Activated T-helper 17 cell treated with anti-CD3 and anti-CD28 coated beads, Interleukin-2, amount 50 U/mL, for 72 hours (primary cell): ENCODE data around the gene MT4. TPM values are rescaled to one million over a fixed set of nuclear protein-coding genes. Genes with fewer than 3 reads are reported as not detected.
A peak's percentile ranks its signal among the peaks of the same experiment; 100 is the strongest.

Experiments used
- ATAC-seq: fragments of 150-1000 bp; cut with Tn5 transposase; replicated peaks from 2 replicates; pipeline ENCODE4 v1.10.0; 2021; ENCODE audit warnings: mild to moderate bottlenecking, moderate library complexity
- H3K27ac Mint-ChIP-seq: one replicate; pipeline ENCODE4 v1.8.0; 2022; ENCODE audit warnings: mixed read lengths
- H3K27me3 Mint-ChIP-seq: one replicate; pipeline ENCODE4 v1.8.0; 2022; ENCODE audit warnings: mixed read lengths
- H3K36me3 Mint-ChIP-seq: one replicate; pipeline ENCODE4 v1.8.0; 2022; ENCODE audit warnings: low read depth, mild to moderate bottlenecking, mixed read lengths
- H3K4me1 Mint-ChIP-seq: one replicate; pipeline ENCODE4 v1.8.0; 2022; ENCODE audit warnings: mixed read lengths
- H3K4me3 Mint-ChIP-seq: one replicate; pipeline ENCODE4 v1.8.0; 2022; ENCODE audit warnings: mild to moderate bottlenecking, mixed read lengths
- H3K9me3 Mint-ChIP-seq: one replicate; pipeline ENCODE4 v1.8.0; 2022; ENCODE audit warnings: mixed read lengths
- total RNA-seq, 2 donors: library from RNA; stranded (reverse); gene quantifications; one replicate each; pipeline ENCODE4 v1.2.3, GENCODE V29; 2022

Gene MT4
- total RNA-seq, 2 donors from 2014 or later = not detected

DNA sequence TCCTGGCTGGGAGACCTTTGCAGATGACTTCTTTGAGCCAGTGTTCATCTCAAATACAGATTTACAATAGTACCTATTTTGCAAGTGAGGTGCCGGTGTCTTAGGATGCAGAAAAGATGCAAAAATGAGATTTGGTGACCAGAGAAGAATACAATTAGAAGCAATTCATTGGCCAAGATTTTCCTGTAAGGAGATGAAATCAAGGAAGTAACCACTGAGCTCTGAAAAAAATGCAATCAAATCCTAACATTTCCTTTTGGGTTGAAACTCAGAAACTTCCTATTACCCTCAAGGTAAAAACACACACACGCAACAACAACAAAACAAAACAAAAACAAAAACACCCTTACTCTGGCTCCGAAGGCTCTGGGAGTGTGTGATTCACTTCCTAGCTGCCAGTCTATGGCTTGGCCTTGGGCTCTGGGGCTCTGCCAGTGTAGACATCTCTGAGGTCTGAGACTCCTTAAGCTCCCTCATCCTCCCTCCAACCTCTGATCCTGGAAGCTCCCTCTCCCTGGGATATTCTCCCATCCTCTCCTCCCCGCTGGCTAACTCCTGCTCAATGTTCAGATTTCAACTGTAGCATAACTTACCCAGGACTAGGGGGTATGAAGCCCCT lies 16.8 kb upstream of the MT4 start:
- Mint-ChIP-seq H3K4me3 (no peak overlapping the region), H3K36me3 (no peaks in the 10 kb centered on the region), H3K27me3 (peaks cover 7% of the 10 kb centered on the region), H3K9me3 (no peaks in the 10 kb centered on the region), H3K4me1 (peaks cover 12% of the 10 kb centered on the region), H3K27ac (peak overlapping the region; percentile 85)
- no peak for ATAC-seq

DNA sequence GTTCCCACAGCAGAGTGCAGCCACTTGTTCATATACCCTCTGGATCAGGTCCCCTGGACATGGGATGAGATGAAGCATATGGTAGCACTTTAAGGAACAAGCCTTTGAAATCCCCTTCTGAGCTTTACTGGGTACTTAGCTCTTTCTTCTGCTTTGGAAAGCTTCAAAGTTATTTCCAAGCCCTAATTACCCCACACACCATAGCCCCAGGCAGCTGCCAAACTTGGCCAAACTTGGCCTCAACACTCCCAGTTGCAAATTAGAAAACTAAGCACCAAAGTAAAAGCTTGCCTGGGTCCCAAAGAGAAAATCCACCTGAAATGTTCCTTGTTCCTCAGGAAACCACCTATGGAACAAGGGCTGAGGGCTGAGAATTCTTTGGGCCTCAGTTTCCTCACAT lies 15.7 kb upstream of the MT4 start:
- no peak for ATAC-seq
- H3K4me1 Mint-ChIP-seq = peaks cover 12% of the 10 kb centered on the region

DNA sequence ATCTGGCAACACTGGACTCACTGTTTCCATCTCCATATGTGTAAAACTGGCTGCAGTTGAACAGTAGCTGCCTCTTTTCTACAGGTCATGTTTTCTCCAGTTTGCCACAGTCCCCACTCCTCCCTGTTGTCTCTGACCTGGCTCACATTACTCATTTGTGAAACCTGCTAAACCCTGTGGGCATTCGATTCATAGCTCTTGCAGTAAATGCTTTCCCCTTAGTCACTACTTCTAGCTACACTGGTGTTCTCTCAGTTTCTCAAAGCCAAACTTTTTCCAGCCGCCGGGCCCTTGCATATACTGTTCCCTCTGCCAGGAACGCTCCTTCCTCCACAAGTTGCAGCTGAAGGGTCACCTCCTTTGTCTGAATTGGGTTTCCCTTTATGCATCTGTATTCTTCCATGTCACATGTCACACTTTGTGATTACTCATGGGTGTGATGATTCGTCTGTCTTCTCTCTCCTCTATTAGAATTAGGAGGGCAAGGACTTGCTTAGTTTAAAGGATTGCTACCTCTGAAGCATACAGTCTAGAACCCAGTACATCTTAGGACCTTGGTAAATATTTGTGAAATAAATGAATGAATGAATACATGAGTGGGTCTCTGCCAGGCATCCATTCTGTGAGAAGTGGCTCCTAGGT lies 15.0 kb upstream of the MT4 start:
- peak; percentile 93 for ATAC-seq
- no peak overlapping the region for H3K27ac Mint-ChIP-seq
- no peak overlapping the region for H3K4me3 Mint-ChIP-seq
- H3K27me3 Mint-ChIP-seq = peaks cover 20% of the 10 kb centered on the region
- no peaks in the 10 kb centered on the region for H3K36me3 Mint-ChIP-seq
- H3K9me3 Mint-ChIP-seq = no peaks in the 10 kb centered on the region
- peaks cover 12% of the 10 kb centered on the region for H3K4me1 Mint-ChIP-seq

More for the DNA sequence above, 15.7 kb upstream of the MT4 start:
- no peaks in the 10 kb centered on the region for H3K36me3 Mint-ChIP-seq
- H3K4me3 Mint-ChIP-seq = no peak overlapping the region
- no peaks in the 10 kb centered on the region for H3K9me3 Mint-ChIP-seq
- peaks cover 13% of the 10 kb centered on the region for H3K27me3 Mint-ChIP-seq
- H3K27ac Mint-ChIP-seq = no peak overlapping the region

DNA sequence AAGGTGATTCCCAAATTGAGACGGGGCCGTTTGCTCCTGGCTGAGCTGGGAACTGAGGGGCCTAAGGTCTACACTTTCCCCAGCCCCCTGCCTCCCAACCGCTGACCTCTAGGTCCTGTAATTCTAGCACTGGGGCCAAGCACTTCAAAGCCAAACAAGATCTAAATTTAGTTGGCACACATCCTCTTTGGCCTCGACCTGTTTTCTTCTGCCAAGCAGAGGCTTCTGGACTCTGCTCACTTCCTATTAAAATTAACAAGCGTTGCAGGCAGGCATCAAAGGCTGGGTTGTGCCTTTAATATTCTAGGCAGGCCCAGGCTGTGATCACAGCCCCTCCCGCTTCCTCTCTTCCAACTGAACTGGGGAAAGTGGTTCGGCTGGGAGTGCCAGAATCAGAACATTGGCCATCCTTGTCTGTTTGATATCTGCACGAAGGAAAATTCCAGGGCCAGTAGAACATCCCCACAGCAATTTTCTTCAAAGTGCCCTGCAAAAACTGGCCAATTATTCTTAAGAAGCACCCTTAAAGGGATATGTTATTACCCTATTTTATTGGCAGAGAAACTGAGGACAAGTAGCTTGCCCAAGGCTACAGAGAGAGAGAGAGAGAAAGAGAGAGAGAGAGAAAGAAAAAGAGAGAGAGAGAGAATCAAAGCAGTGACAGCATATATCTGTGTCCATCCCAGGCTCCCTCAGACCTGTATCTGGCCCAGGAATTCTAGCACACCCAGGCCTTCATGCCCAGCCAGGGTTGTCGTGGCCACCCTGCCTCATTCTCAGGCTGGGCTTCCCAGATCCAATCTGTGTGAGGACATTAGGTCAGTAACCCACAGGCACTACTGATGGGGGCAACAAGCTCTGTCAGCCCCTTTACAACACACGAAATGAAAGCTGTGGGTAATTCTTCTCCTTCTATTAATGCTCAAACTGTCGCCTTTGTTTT lies 12.8 kb upstream of the MT4 start:
- peaks cover 21% of the 10 kb centered on the region for H3K27me3 Mint-ChIP-seq
- no peaks in the 10 kb centered on the region for H3K9me3 Mint-ChIP-seq
- H3K4me3 Mint-ChIP-seq = no peak overlapping the region
- ATAC-seq = no peak
- H3K27ac Mint-ChIP-seq = peak overlapping the region; percentile 22
- peaks cover 12% of the 10 kb centered on the region for H3K4me1 Mint-ChIP-seq
- H3K36me3 Mint-ChIP-seq = no peaks in the 10 kb centered on the region

DNA sequence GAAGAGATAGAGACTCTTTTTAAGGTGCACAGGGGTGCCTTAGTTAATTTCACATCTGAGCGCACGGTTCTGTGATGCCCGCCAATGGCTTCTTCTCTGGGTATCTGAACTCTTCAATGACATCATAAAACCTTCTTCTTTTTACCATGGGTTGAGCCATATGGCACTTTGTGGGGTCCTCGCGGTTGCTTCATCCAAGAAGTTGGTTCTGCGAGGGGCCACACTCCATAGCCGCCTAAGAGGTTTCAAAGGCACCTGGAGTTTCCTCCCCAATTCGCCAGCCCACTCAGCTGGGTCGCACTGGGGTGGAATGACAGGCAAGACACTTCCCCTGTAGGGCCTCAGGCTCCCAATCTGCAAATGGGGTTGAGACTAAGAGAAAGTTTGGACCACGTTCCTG lies 10.4 kb upstream of the MT4 start:
- H3K9me3 Mint-ChIP-seq = no peaks in the 10 kb centered on the region

DNA sequence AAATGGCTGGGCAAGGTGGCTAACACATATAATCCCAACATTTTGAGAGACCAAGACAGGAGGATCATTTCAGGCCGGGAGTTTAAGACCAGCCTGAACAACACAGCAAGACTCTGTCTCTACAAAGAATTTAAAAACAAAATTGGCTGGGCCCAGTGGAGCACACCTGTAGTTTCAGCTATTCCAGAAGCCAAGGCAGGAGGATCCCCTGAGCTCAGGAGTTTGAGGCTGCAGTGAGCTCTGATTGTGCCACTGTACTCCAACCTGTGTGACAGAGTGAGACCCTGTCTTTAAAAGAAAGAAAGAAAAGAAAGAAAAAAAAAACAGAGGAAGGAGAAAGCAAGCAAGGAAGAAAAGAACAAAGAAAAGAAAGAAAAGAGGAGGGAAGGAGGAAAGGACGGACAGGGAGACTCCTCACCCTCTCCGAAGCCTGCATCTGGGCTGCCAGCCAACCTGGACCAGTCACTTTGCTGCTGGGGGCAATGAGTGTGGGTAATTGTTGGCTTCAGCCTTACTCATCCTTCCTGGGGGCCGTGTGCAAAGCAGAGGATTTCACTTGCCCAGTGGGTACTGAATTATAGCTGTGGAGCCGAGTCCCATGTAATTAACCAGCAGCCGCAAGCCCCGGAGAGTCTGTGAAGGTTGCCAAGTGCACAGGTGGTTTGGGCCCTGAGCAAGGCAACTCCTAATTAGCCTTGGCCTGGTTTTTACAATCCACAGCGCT lies 6.7 kb upstream of the MT4 start:
- H3K36me3 Mint-ChIP-seq = no peaks in the 10 kb centered on the region
- H3K9me3 Mint-ChIP-seq = no peaks in the 10 kb centered on the region
- no peak overlapping the region for H3K27ac Mint-ChIP-seq
- ATAC-seq = no peak
- H3K4me3 Mint-ChIP-seq = no peak overlapping the region
- H3K27me3 Mint-ChIP-seq = peaks cover 33% of the 10 kb centered on the region
- no peaks in the 10 kb centered on the region for H3K4me1 Mint-ChIP-seq

More for the DNA sequence above, 10.4 kb upstream of the MT4 start:
- Mint-ChIP-seq H3K27ac (no peak overlapping the region), H3K4me3 (no peak overlapping the region), H3K27me3 (peaks cover 30% of the 10 kb centered on the region), H3K4me1 (peaks cover 6% of the 10 kb centered on the region), H3K36me3 (no peaks in the 10 kb centered on the region)
- ATAC-seq = no peak

DNA sequence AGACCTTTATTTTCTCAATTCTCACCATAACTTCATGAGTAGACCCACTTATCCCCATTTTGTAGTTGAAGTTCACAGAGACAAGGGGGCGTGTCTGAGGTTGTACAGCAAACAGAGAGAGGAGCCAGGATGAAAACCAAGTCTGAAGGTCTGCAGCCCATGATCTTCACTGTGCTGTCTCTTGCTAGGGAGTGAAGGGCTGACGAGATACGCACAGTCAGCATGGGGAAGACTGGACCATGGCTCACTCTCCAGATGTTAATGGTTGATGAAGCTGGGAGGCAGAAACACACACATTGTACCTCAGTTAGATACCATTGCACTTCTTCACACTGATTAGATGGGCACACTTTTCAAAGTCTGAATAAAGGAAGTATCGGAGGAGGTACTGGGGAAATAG lies 5.8 kb upstream of the MT4 start:
- no peaks in the 10 kb centered on the region for H3K4me1 Mint-ChIP-seq
- peaks cover 28% of the 10 kb centered on the region for H3K27me3 Mint-ChIP-seq
- H3K4me3 Mint-ChIP-seq = no peak overlapping the region
- H3K9me3 Mint-ChIP-seq = no peaks in the 10 kb centered on the region
- H3K36me3 Mint-ChIP-seq = no peaks in the 10 kb centered on the region
- H3K27ac Mint-ChIP-seq = no peak overlapping the region
- no peak for ATAC-seq

DNA sequence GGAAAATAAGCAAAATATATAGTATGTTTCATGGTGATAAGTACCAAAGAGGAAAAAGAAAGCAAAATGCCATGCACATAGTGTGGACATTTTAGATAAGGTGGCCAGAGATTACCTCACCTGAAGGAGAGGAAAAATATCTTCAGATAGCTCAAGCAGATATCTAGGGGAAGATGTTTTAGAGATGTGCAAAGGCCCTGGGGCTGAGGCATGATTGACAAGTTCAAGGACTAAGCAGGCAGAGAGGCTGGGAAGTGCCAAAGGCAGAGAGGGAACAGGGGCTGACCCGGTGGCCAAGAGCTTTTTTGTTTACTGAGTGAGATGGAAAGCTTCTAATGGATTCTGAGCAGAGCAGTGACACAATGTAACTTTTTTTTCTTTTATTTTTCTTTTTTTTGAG lies 4.4 kb upstream of the MT4 start:
- H3K4me3 Mint-ChIP-seq = no peak overlapping the region
- H3K27ac Mint-ChIP-seq = no peak overlapping the region
- no peak for ATAC-seq

DNA sequence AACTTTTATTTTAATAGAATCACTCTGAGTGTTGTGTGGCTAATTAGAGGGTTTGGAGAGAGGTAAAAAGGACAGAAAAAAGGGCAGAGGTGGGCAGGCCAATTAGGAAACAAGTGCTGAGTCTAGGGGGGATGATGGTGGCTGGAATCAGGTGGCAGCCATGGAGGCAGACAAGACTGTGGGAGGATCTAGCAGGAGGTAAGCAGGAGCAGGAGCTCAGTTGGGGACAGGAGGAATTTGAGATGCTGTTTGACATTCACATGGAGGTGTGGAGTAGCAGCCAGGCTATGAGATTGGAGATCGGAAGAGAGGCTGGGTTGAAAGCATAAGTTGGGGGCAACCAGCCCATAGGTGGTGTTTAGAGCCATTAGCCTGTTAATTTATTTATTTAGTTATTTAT lies 3.7 kb upstream of the MT4 start:
- no peak for ATAC-seq
- no peak overlapping the region for H3K4me3 Mint-ChIP-seq
- no peaks in the 10 kb centered on the region for H3K36me3 Mint-ChIP-seq
- peaks cover 17% of the 10 kb centered on the region for H3K27me3 Mint-ChIP-seq
- no peaks in the 10 kb centered on the region for H3K4me1 Mint-ChIP-seq
- H3K27ac Mint-ChIP-seq = no peak overlapping the region
- H3K9me3 Mint-ChIP-seq = no peaks in the 10 kb centered on the region

More for the DNA sequence above, 4.4 kb upstream of the MT4 start:
- Mint-ChIP-seq H3K9me3 (no peaks in the 10 kb centered on the region), H3K36me3 (no peaks in the 10 kb centered on the region), H3K4me1 (no peaks in the 10 kb centered on the region), H3K27me3 (peaks cover 20% of the 10 kb centered on the region)

DNA sequence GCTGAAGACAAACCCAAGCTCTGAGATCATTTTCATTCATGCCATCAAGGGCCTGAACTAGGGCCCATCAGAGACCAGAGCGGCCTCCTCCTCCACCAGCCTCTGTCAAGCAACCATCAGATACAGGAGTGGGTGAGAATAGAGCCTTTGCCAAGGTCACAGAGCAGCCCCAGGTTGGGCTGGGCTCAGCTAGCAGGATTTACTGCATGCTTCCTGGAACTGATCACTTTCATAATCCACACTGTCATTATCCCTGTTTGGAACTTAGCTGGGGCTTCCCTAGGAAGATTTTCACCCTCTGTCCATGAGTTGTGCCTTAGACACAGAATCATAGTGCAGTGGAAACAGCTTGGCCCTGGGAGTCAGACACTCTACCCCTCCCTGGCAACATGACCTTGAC lies 5.1 kb downstream of the MT4 start:
- no peak for ATAC-seq
- Mint-ChIP-seq H3K4me1 (no peaks in the 10 kb centered on the region), H3K4me3 (no peak overlapping the region), H3K27ac (no peak overlapping the region), H3K9me3 (no peaks in the 10 kb centered on the region), H3K27me3 (no peaks in the 10 kb centered on the region), H3K36me3 (no peaks in the 10 kb centered on the region)

DNA sequence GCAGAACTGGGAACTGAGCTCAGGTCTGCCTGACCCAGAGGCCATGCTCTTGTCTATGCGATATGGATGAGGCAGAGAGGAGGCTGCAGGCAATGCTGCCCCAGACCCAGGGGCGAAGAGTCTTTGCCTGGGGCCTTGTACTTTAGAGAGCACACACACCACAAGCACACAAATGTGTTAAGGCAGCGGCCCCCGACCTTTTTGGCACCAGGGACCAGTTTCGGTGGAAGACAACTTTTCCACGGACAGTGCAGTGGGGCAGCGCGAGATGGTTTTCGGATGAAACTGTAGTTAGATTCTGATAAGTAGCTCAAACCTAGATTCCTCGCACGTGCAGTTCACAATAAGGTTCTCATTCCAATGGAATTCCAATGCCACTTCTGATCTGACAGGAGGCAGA lies 6.7 kb downstream of the MT4 start:
- Mint-ChIP-seq H3K4me1 (peaks cover under 1% of the 10 kb centered on the region), H3K9me3 (no peaks in the 10 kb centered on the region), H3K4me3 (no peak overlapping the region), H3K36me3 (no peaks in the 10 kb centered on the region), H3K27me3 (no peaks in the 10 kb centered on the region), H3K27ac (no peak overlapping the region)
- no peak for ATAC-seq

DNA sequence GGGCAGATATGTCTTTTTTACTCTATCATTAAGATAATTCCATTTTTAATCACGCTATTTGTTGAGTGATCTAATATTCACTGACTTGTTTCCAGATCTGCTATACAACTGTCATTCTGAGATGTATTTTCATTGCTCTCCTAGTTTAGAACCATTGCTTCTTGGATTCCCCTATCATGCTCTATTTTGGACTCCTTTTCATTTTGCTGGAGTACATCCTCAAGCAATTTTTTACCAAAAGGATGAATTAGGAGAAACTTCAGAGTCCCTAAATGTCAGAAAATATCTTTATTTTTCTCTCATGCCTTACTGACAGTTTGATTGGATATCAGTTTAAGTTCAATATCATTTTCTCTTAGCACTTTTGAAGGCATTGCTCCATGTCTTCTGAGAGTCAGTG lies 9.8 kb downstream of the MT4 start:
- H3K4me1 Mint-ChIP-seq = peaks cover 9% of the 10 kb centered on the region
- H3K27ac Mint-ChIP-seq = no peak overlapping the region
- H3K9me3 Mint-ChIP-seq = no peaks in the 10 kb centered on the region
- ATAC-seq = no peak
- no peak overlapping the region for H3K4me3 Mint-ChIP-seq
- no peaks in the 10 kb centered on the region for H3K27me3 Mint-ChIP-seq
- H3K36me3 Mint-ChIP-seq = no peaks in the 10 kb centered on the region

DNA sequence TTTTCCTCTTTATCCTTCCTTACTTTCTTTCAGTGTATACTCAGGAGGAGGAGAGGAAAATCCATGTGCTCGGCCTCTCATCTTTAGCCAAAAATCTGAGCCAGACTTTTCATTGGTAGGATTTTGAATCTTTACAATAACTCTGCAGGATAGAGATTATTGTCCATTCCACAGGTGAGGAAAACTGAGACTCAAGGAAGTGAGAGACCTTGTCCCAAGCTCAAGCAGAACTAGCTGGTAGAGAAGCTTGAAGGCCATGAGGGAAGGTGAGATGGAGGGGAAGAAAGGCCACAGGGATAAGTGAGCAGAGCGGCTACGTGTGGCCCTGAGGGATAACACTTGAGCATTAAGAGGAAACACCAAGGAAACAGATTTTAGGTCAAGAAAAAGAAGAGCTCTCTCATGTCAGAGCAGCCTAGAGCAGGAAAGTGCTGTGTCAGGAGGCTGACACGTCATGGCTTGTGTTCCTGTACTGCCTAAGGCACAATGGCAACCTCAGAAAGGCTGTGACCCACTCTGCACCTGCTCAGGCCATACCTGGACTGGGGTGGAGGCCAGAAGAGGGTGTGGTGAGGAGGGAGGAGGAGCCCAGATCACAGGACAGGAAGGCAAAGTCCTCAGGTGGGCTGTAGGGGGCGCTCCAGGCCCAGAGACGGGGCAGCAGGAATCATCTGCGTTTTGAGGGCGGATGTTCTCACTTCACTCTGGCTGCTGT lies 11.9 kb downstream of the MT4 start:
- Mint-ChIP-seq H3K4me1 (peaks cover 9% of the 10 kb centered on the region), H3K27ac (peak overlapping the region; percentile 81), H3K27me3 (no peaks in the 10 kb centered on the region), H3K4me3 (no peak overlapping the region), H3K36me3 (no peaks in the 10 kb centered on the region), H3K9me3 (no peaks in the 10 kb centered on the region)
- ATAC-seq = peak; percentile 100

DNA sequence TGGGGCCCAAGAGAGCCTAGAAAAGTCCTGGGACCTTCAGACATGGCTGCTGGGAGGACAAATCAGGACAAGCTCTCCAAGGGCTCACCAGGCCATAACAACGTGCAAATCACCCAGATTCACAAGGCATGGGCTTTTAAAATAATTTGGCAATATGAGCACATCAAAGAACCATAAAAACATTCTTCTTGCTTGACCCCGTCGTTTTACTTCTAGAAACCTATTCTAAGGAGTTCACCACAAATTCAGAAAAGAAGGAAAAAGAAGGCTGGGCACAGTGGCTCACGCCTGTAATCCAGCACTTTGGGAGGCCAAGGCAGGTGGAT lies 12.4 kb downstream of the MT4 start:
- no peak for ATAC-seq
- peaks cover 9% of the 10 kb centered on the region for H3K4me1 Mint-ChIP-seq
- no peaks in the 10 kb centered on the region for H3K36me3 Mint-ChIP-seq
- no peaks in the 10 kb centered on the region for H3K9me3 Mint-ChIP-seq
- H3K27me3 Mint-ChIP-seq = no peaks in the 10 kb centered on the region
- peak overlapping the region; percentile 81 for H3K27ac Mint-ChIP-seq
- no peak overlapping the region for H3K4me3 Mint-ChIP-seq
